WTC11 (cell line): Measurements from ENCODE around the gene TP73.

Experiments used
- CREB1 ChIP-seq: sonication (generic); formaldehyde crosslinking; IDR thresholded peaks from 2 replicates; pipeline ENCODE4 v1.8.0; 2023; ENCODE audit warnings: mild to moderate bottlenecking, missing genetic modification reagents
- RELA ChIP-seq: sonication (generic); formaldehyde crosslinking; IDR thresholded peaks from 2 replicates; pipeline ENCODE4 v1.8.1; 2022; ENCODE audit warnings: missing genetic modification reagents, mild to moderate bottlenecking, borderline replicate concordance
- SP1 ChIP-seq: sonication (generic); formaldehyde crosslinking; conservative IDR thresholded peaks from 2 replicates; pipeline ENCODE4 v1.8.1; 2022; ENCODE audit warnings: missing genetic modification reagents
- TEAD1 ChIP-seq: sonication (generic); formaldehyde crosslinking; IDR thresholded peaks from 2 replicates; pipeline ENCODE4 v1.8.0; 2022; ENCODE audit warnings: mild to moderate bottlenecking, missing genetic modification reagents
- TEAD4 ChIP-seq: sonication (generic); formaldehyde crosslinking; IDR thresholded peaks from 2 replicates; pipeline ENCODE4 v1.8.0; 2022; ENCODE audit warnings: mild to moderate bottlenecking, missing genetic modification reagents
- ZNF263 ChIP-seq: sonication (generic); formaldehyde crosslinking; IDR thresholded peaks from 2 replicates; pipeline ENCODE4 v1.8.1; 2022; ENCODE audit warnings: low read depth, mild to moderate bottlenecking, moderate library complexity, missing genetic modification reagents
- ZNF416 ChIP-seq: fragments of 250-450 bp; sonication (Bioruptor Pico); IDR thresholded peaks from 2 replicates; pipeline ENCODE4 v1.9.0; 2021; ENCODE audit warnings: mild to moderate bottlenecking, inconsistent platforms
- TF ChIP-seq, protein P1 (sequence below): fragments of 200-600 bp; IDR thresholded peaks from 2 replicates; pipeline ENCODE4 v1.8.0; 2022; ENCODE audit warnings: antibody characterized with exemption
- TF ChIP-seq, protein P2 (sequence below): sonication (generic); formaldehyde crosslinking; IDR thresholded peaks from 2 replicates; pipeline ENCODE4 v1.8.1; 2022; ENCODE audit warnings: low read depth, mild to moderate bottlenecking, moderate library complexity, missing genetic modification reagents, borderline replicate concordance
- TF ChIP-seq, protein P3 (sequence below): sonication (generic); formaldehyde crosslinking; IDR thresholded peaks from 2 replicates; pipeline ENCODE4 v1.8.1; 2023; ENCODE audit warnings: mild to moderate bottlenecking, missing genetic modification reagents, moderate library complexity
- TF ChIP-seq, protein P4 (sequence below): sonication (generic); formaldehyde crosslinking; IDR thresholded peaks from 2 replicates; pipeline ENCODE4 v1.8.0; 2022; ENCODE audit warnings: mild to moderate bottlenecking, missing genetic modification reagents
- TF ChIP-seq, protein P5 (sequence below): sonication (generic); formaldehyde crosslinking; IDR thresholded peaks from 2 replicates; pipeline ENCODE4 v1.8.1; 2022; ENCODE audit warnings: mild to moderate bottlenecking, moderate library complexity, missing genetic modification reagents
- TF ChIP-seq, protein P6 (sequence below): sonication (generic); formaldehyde crosslinking; IDR thresholded peaks from 2 replicates; pipeline ENCODE4 v1.8.0; 2022; ENCODE audit warnings: mild to moderate bottlenecking, missing genetic modification reagents

DNA sequence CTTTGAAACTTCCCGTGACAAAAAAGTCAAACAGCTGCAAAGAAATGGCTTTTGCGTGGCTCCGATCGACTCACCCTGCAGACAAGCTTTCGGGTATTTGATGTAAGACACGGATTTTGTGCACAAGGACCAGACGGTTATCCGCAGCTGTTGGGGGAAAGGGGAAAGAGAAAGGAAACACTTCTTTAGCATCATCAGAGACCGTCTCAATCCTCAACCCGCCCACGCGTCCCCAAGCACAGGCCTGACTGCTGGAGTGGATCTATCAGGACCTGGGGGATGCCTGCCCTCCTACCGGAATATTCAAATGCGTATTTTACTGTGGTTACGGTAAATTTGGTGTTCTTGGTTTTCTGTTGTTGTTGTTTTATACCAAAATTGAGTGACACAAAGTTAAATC is 13.6 kb upstream of the TP73 start:
- no peak for TF ChIP-seq SP1
- TF ChIP-seq, protein P1, sequence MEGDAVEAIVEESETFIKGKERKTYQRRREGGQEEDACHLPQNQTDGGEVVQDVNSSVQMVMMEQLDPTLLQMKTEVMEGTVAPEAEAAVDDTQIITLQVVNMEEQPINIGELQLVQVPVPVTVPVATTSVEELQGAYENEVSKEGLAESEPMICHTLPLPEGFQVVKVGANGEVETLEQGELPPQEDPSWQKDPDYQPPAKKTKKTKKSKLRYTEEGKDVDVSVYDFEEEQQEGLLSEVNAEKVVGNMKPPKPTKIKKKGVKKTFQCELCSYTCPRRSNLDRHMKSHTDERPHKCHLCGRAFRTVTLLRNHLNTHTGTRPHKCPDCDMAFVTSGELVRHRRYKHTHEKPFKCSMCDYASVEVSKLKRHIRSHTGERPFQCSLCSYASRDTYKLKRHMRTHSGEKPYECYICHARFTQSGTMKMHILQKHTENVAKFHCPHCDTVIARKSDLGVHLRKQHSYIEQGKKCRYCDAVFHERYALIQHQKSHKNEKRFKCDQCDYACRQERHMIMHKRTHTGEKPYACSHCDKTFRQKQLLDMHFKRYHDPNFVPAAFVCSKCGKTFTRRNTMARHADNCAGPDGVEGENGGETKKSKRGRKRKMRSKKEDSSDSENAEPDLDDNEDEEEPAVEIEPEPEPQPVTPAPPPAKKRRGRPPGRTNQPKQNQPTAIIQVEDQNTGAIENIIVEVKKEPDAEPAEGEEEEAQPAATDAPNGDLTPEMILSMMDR = no peak
- TF ChIP-seq, protein P2, sequence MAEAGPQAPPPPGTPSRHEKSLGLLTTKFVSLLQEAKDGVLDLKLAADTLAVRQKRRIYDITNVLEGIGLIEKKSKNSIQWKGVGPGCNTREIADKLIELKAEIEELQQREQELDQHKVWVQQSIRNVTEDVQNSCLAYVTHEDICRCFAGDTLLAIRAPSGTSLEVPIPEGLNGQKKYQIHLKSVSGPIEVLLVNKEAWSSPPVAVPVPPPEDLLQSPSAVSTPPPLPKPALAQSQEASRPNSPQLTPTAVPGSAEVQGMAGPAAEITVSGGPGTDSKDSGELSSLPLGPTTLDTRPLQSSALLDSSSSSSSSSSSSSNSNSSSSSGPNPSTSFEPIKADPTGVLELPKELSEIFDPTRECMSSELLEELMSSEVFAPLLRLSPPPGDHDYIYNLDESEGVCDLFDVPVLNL (CRISPR knock-in tag) = no peak
- no peak for TF ChIP-seq CREB1 (CRISPR knock-in tag)
- TF ChIP-seq, protein P3, sequence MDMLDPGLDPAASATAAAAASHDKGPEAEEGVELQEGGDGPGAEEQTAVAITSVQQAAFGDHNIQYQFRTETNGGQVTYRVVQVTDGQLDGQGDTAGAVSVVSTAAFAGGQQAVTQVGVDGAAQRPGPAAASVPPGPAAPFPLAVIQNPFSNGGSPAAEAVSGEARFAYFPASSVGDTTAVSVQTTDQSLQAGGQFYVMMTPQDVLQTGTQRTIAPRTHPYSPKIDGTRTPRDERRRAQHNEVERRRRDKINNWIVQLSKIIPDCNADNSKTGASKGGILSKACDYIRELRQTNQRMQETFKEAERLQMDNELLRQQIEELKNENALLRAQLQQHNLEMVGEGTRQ = no peak
- TF ChIP-seq, protein P4, sequence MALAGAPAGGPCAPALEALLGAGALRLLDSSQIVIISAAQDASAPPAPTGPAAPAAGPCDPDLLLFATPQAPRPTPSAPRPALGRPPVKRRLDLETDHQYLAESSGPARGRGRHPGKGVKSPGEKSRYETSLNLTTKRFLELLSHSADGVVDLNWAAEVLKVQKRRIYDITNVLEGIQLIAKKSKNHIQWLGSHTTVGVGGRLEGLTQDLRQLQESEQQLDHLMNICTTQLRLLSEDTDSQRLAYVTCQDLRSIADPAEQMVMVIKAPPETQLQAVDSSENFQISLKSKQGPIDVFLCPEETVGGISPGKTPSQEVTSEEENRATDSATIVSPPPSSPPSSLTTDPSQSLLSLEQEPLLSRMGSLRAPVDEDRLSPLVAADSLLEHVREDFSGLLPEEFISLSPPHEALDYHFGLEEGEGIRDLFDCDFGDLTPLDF (CRISPR knock-in tag) = no peak
- TF ChIP-seq ZNF263 (CRISPR knock-in tag) = no peak
- TF ChIP-seq, protein P5, sequence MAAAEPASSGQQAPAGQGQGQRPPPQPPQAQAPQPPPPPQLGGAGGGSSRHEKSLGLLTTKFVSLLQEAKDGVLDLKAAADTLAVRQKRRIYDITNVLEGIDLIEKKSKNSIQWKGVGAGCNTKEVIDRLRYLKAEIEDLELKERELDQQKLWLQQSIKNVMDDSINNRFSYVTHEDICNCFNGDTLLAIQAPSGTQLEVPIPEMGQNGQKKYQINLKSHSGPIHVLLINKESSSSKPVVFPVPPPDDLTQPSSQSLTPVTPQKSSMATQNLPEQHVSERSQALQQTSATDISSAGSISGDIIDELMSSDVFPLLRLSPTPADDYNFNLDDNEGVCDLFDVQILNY = no peak
- TF ChIP-seq TEAD1 (CRISPR knock-in tag) = no peak
- no peak for TF ChIP-seq RELA
- TF ChIP-seq, protein P6, sequence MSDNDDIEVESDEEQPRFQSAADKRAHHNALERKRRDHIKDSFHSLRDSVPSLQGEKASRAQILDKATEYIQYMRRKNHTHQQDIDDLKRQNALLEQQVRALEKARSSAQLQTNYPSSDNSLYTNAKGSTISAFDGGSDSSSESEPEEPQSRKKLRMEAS = no peak
- TF ChIP-seq TEAD4 = no peak
- TF ChIP-seq ZNF416 (CRISPR knock-in tag) = no peak
